IMR-90 (cell line): ENCODE measurements around the gene ZNF223.

Source experiments
- CEBPB ChIP-seq: IDR thresholded peaks from 2 replicates; pipeline ENCODE4 v1.6.1; 2012; ENCODE audit warnings: low read depth, low read length, improper control_type of control experiment
- CTCF ChIP-seq: conservative IDR thresholded peaks from 2 replicates; pipeline ENCODE4 v1.5.1; 2012; ENCODE audit warnings: mild to moderate bottlenecking, low read depth, low read length, improper control_type of control experiment
- ELK1 ChIP-seq: fragments of 150-350 bp; IDR thresholded peaks from 2 replicates; pipeline ENCODE4 v1.6.1; 2016; ENCODE audit warnings: low read depth, mild to moderate bottlenecking, low read length, moderate library complexity, borderline replicate concordance
- MXI1 ChIP-seq: IDR thresholded peaks from 2 replicates; pipeline ENCODE4 v1.6.1; 2012; ENCODE audit warnings: low read depth, mild to moderate bottlenecking, low read length, moderate library complexity, borderline replicate concordance
- POLR2A ChIP-seq: IDR thresholded peaks from 2 replicates; pipeline ENCODE4 v1.6.1; 2012; ENCODE audit warnings: mild to moderate bottlenecking, low read depth, low read length

GRCh38 chr19:44059229-44059628 lies 7.4 kb downstream of the ZNF223 start:
- TF ChIP-seq ELK1, result no peak
- TF ChIP-seq POLR2A, result no peak
- no peak for TF ChIP-seq CTCF
- TF ChIP-seq CEBPB, result no peak
- no peak for TF ChIP-seq MXI1
